ENCODE results near the gene NAT14.
"Not testable (repeated sequence)": the region's sequence is repeated elsewhere in the genome, so short reads cannot be mapped to it uniquely, and the experiment has no call there.

The NAT14 gene

DNA sequence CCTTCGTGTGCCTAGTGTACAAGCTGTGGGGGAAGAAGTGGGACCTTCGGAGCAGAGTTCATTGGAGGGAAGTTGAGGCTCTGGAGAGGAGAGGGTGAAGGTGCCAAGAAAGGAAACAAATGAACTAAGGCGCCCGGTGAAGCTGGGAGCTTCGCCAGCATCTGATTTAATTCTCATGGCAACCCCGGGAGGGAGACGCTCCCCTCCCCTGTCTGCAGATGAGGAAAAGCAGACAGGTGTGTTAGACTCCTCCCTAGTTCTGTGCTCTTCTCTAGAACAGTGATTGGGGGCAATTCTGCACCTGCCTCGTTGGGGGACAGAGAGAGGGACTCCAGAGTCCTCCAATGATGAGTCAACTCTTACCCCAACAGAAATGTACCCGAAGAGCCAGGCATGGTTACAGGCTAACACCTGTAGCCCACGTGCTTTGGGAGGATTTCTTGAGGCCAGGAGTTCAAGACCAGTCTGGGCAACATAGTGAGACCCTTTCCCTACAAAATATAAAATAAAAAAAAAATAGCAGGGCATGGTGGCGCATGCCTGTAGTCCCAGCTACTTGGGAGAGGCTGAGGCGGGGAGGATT, 7.5 kb downstream of the NAT14 start:
- H3K4me3 ChIP-seq (ENCODE audit: low read depth, low read length): no peak overlapping the region
- TF ChIP-seq, protein P1, sequence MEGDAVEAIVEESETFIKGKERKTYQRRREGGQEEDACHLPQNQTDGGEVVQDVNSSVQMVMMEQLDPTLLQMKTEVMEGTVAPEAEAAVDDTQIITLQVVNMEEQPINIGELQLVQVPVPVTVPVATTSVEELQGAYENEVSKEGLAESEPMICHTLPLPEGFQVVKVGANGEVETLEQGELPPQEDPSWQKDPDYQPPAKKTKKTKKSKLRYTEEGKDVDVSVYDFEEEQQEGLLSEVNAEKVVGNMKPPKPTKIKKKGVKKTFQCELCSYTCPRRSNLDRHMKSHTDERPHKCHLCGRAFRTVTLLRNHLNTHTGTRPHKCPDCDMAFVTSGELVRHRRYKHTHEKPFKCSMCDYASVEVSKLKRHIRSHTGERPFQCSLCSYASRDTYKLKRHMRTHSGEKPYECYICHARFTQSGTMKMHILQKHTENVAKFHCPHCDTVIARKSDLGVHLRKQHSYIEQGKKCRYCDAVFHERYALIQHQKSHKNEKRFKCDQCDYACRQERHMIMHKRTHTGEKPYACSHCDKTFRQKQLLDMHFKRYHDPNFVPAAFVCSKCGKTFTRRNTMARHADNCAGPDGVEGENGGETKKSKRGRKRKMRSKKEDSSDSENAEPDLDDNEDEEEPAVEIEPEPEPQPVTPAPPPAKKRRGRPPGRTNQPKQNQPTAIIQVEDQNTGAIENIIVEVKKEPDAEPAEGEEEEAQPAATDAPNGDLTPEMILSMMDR (IDR thresholded peaks at IDR 0.05; ENCODE audit: low read depth, low read length, missing control alignments): no peak
- DNase-seq (ENCODE audit: low read depth): no peak

DNA sequence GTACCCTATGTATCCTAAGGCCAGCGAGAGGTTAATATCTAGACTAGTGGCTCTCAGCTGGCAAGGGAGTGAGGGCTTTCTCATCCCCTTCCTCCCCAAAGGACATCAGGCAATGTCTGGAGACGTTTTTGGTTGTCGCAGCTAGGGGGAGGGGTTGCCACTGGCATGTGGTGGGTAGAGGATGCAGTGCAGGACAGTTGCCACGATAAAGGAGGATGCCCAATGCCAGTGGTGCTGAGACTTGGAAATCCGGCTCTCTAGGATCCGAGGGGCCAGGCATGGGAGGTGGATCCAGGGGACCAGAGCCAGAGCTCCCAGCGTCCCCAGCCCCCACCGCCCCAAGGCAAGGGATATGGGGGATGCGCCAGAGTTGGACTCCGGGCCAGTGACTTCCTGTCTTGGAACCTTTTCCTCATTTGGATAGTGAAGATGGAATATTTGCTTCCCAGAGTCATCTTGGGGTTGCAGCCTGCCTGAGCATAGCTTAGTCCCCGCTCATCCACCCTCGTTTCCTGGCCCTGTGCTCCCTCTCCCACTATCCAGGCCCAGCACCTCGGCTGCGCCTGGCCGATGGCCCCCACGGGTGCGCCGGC, 8.2 kb downstream of the NAT14 start:
- no peak overlapping the region for H3K4me3 ChIP-seq (ENCODE audit: low read depth, low read length)
- DNase-seq (ENCODE audit: low read depth): no peak
- TF ChIP-seq, protein P1 (IDR thresholded peaks at IDR 0.05; ENCODE audit: low read depth, low read length, missing control alignments): no peak

- no peak for DNase-seq (ENCODE audit: low read depth)
- TF ChIP-seq, protein P1 (IDR thresholded peaks at IDR 0.05; ENCODE audit: low read depth, low read length, missing control alignments): no peak
- H3K4me3 ChIP-seq (ENCODE audit: low read depth, low read length): no peak overlapping the region
Measured at GRCh38 chr19:55493645-55494171, 8.7 kb downstream of the NAT14 start.

- H3K4me3 ChIP-seq (ENCODE audit: low read depth, low read length): no peak overlapping the region; the same call in 1 of the 2 replicates
- DNase-seq (ENCODE audit: low read depth): no peak
- TF ChIP-seq, protein P1 (IDR thresholded peaks at IDR 0.05; ENCODE audit: low read depth, low read length, missing control alignments): no peak
Measured at GRCh38 chr19:55494172-55494761, 9.3 kb downstream of the NAT14 start.

GRCh38 chr19:55495646-55496349, 10.8 kb downstream of the NAT14 start:
- H3K4me3 ChIP-seq (ENCODE audit: low read depth, low read length): no peak overlapping the region
- TF ChIP-seq, protein P1 (IDR thresholded peaks at IDR 0.05; ENCODE audit: low read depth, low read length, missing control alignments): no peak
- DNase-seq (ENCODE audit: low read depth): no peak

DNA sequence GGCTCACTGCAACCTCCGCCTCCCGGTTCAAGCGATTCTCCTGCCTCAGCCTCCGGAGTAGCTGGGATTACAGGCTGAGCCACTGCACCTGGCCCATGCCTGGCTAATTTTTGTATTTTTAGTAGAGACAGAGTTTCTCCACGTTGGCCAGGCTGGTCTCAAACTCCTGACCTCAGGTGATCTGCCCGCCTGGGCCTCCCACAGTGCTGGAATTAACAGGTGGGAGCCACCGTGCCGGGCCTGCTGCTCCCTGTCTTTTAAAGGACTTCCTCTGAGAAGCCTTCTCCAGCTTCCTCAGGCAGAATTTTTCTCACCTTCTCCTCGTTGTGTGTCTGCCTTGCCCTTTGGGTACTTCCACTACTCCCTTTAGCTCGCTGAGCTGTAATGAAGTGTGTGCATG, 11.8 kb downstream of the NAT14 start:
- not testable (repeated sequence) for DNase-seq (ENCODE audit: low read depth)

GRCh38 chr19:55497763-55498162, 12.8 kb downstream of the NAT14 start:
- TF ChIP-seq, protein P1 (IDR thresholded peaks at IDR 0.05; ENCODE audit: low read depth, low read length, missing control alignments): no peak
- no peak for DNase-seq (ENCODE audit: low read depth)

More for the DNA sequence above, 11.8 kb downstream of the NAT14 start:
- not testable (repeated sequence) for H3K4me3 ChIP-seq (ENCODE audit: low read depth, low read length)

More at GRCh38 chr19:55497763-55498162, 12.8 kb downstream of the NAT14 start:
- no peak overlapping the region for H3K4me3 ChIP-seq (ENCODE audit: low read depth, low read length)

All from GM12864 (cell line).